ENCODE measurements around the gene PLET1. TPM values are rescaled to one million over a fixed set of nuclear protein-coding genes. Genes with fewer than 3 reads are reported as not detected.

PLET1 gene
- total and polyA plus RNA-seq, 2 of the 4 experiments (the other 2 are of a cell fraction), result not detected

DNA sequence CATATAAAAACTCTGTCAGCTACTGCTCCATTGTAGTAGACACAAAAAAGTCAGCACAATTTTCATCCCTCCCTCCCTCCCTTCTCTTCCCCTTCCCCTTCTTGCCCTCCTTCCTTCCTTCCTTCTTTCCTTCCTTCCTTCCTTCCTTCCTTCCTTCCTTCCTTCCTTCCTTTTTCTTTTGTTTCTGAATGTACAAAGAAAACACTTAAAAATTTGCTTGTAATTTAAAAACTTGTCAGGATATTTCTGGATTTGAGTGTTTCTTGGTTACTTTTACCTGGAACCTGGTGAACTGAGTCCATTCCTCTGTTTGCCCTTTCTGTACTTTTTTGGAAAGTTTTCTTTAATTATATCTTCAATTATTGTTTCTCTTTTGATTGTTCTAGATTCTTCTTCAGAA lies 31.5 kb upstream of the PLET1 start:
- Histone ChIP-seq H2AK9ac (replicated peaks; ENCODE audit: low read depth, low read length, poor library complexity) (no peak overlapping the region), H3K4me3 (ENCODE audit: insufficient read depth, low read depth, low read length) (no peak overlapping the region), H3K18ac (ENCODE audit: low read depth, low read length) (no peak overlapping the region), H3K9me1 (ENCODE audit: insufficient read depth, low read length) (peaks cover 10% of the 10 kb centered on the region; the same call in 1 of the 2 replicates), H4K8ac (ENCODE audit: low read depth in 2 of 2, low read length in 2 of 2) (no peak overlapping the region), H3K4me1 (ENCODE audit: control insufficient read depth, insufficient read depth, low read length) (peaks cover 6% of the 10 kb centered on the region), H4K5ac (ENCODE audit: low read depth, low read length) (no peak overlapping the region), H3K4me2 (ENCODE audit: low read depth, low read length) (no peak overlapping the region), H3K79me1 (ENCODE audit: low read depth in 1 of 2, low read length in 2 of 2) (peaks cover 2 to 7% of the 10 kb centered on the region in 2 experiments; a peak in 2 of 4 replicates), H2AFZ (replicated peaks; ENCODE audit: low read length, poor library complexity) (no peak overlapping the region), H2BK120ac (ENCODE audit: low read depth, low read length) (0 out of 2 replicates have a peak overlapping the region, but pooled peaks have one; percentile 31), H3K14ac (replicated peaks; ENCODE audit: low read depth, low read length) (no peak overlapping the region), H3K4ac (ENCODE audit: low read depth, low read length) (peak overlapping the region; percentile 38; the same call in 1 of the 2 replicates), H2AK5ac (ENCODE audit: low read depth, low read length) (no peak overlapping the region), H2BK5ac (ENCODE audit: low read depth, low read length, poor library complexity, severe bottlenecking) (no peak overlapping the region), H3K56ac (ENCODE audit: extremely low read depth, insufficient read depth, low read length) (no peak overlapping the region), H3K27me3 (ENCODE audit: control insufficient read depth, insufficient read depth, low read length) (no peaks in the 10 kb centered on the region), H3K9ac (ENCODE audit: low read depth, low read length) (no peak overlapping the region), H3K9me3 (ENCODE audit: control insufficient read depth, insufficient read depth, low read length) (no peaks in the 10 kb centered on the region), H3K23ac (ENCODE audit: low read depth, low read length) (no peak overlapping the region), H2BK15ac (ENCODE audit: low read depth, low read length) (no peak overlapping the region), H4K20me1 (ENCODE audit: insufficient read depth, low read length) (no peaks in the 10 kb centered on the region), H2BK20ac (ENCODE audit: low read depth, low read length) (peak overlapping the region; percentile 24; the same call in 1 of the 2 replicates), H4K91ac (ENCODE audit: insufficient read depth, low read depth, low read length) (peak overlapping the region; percentile 38), H3K36me3 (ENCODE audit: control insufficient read depth, insufficient read depth, low read length) (no peaks in the 10 kb centered on the region), H3K27ac (ENCODE audit: insufficient read depth, low read length) (no peak overlapping the region; the same call in 1 of the 2 replicates)
- CTCF ChIA-PET, result interaction anchor here (0.6 to 1.3 kb wide), 3 partner anchors 264 to 296 kb away, joined by 3 read pairs; no protein-coding TSS in a partner anchor
- POLR2A ChIA-PET (ENCODE audit: unreplicated experiment), result no interaction called here
- in situ Hi-C loops (cut with MboI; ENCODE audit: low sequenced_read_pairs) (no loop called here), intact Hi-C loops (cut with micrococcal nuclease) (loop anchor here (2.0 to 10.0 kb wide), 3 partner anchors 73 to 673 kb away; partner anchors contain the start of gene NCAM1), dilution Hi-C loops (cut with HindIII; ENCODE audit: low sequenced_read_pairs, unreplicated experiment) (no loop called here)
- ATAC-seq (ENCODE audit: low read depth) (no peak), DNase-seq (no peak)
- TF ChIP-seq, protein P1, sequence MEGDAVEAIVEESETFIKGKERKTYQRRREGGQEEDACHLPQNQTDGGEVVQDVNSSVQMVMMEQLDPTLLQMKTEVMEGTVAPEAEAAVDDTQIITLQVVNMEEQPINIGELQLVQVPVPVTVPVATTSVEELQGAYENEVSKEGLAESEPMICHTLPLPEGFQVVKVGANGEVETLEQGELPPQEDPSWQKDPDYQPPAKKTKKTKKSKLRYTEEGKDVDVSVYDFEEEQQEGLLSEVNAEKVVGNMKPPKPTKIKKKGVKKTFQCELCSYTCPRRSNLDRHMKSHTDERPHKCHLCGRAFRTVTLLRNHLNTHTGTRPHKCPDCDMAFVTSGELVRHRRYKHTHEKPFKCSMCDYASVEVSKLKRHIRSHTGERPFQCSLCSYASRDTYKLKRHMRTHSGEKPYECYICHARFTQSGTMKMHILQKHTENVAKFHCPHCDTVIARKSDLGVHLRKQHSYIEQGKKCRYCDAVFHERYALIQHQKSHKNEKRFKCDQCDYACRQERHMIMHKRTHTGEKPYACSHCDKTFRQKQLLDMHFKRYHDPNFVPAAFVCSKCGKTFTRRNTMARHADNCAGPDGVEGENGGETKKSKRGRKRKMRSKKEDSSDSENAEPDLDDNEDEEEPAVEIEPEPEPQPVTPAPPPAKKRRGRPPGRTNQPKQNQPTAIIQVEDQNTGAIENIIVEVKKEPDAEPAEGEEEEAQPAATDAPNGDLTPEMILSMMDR (conservative IDR thresholded peaks at IDR 0.05; ENCODE audit: low read depth, low read length), result no peak
- TF ChIP-seq RAD21 (IDR thresholded peaks at IDR 0.05; ENCODE audit: low read length), result no peak
- TF ChIP-seq, protein P2, sequence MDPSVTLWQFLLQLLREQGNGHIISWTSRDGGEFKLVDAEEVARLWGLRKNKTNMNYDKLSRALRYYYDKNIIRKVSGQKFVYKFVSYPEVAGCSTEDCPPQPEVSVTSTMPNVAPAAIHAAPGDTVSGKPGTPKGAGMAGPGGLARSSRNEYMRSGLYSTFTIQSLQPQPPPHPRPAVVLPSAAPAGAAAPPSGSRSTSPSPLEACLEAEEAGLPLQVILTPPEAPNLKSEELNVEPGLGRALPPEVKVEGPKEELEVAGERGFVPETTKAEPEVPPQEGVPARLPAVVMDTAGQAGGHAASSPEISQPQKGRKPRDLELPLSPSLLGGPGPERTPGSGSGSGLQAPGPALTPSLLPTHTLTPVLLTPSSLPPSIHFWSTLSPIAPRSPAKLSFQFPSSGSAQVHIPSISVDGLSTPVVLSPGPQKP (IDR thresholded peaks at IDR 0.05; ENCODE audit: borderline replicate concordance, low read depth, low read length), result no peak
- no TSS peak for BruUV-seq (replicated peaks)
